Measurements from ENCODE around the gene LPAR6.
"Not testable (repeated sequence)": the region's sequence is repeated elsewhere in the genome, so short reads cannot be mapped to it uniquely, and the experiment has no call there.

Gene LPAR6

GRCh38 chr13:48431987-48432615, 19.2 kb upstream of the LPAR6 start:
- Mint-ChIP-seq H3K4me3 (no peak overlapping the region), H3K9me3 (peaks cover under 1% of the 10 kb centered on the region), H3K27me3 (no peaks in the 10 kb centered on the region), H3K4me1 (ENCODE audit: low read depth) (peaks cover 44% of the 10 kb centered on the region), H3K27ac (peak overlapping the region; percentile 63), H3K36me3 (ENCODE audit: low read depth) (peaks cover 29% of the 10 kb centered on the region)
- intact Hi-C loops (cut with micrococcal nuclease): no loop called here

- peaks cover 7% of the 10 kb centered on the region for H3K9me3 Mint-ChIP-seq
- H3K27me3 Mint-ChIP-seq: no peaks in the 10 kb centered on the region
- peak overlapping the region; percentile 63 for H3K27ac Mint-ChIP-seq
- H3K4me1 Mint-ChIP-seq (ENCODE audit: low read depth): peaks cover 44% of the 10 kb centered on the region
- intact Hi-C loops (cut with micrococcal nuclease): no loop called here
- H3K4me3 Mint-ChIP-seq: no peak overlapping the region
- H3K36me3 Mint-ChIP-seq (ENCODE audit: low read depth): peaks cover 35% of the 10 kb centered on the region
These were observed 18.5 kb upstream of the LPAR6 start for GRCh38 chr13:48431431-48431830.

DNA sequence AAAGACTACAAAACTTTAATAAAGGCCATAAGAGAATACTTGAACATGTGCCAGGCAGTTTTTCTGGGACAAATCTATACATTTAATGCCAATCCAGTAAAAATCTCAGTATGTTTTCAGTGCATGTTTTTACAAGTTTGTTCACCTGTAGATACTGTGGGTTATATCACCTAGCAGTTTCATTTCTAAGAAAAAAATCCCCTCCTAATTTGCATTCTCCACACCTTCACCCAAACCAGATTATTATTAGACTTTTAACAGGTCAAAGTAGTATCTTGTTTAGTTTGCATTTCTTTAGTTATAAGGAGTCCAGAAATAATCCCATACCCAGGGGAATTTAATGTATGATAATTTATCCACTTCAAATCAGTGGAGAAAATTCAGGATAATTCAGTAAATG, 17.0 kb upstream of the LPAR6 start:
- peaks cover 29% of the 10 kb centered on the region for H3K36me3 Mint-ChIP-seq (ENCODE audit: low read depth)

GRCh38 chr13:48429036-48429435, 16.1 kb upstream of the LPAR6 start:
- H3K27me3 Mint-ChIP-seq: no peaks in the 10 kb centered on the region
- peaks cover 8% of the 10 kb centered on the region for H3K9me3 Mint-ChIP-seq
- peaks cover 21% of the 10 kb centered on the region for H3K4me1 Mint-ChIP-seq (ENCODE audit: low read depth)
- H3K36me3 Mint-ChIP-seq (ENCODE audit: low read depth): peaks cover 29% of the 10 kb centered on the region
- intact Hi-C loops (cut with micrococcal nuclease): no loop called here
- H3K27ac Mint-ChIP-seq: no peak overlapping the region
- no peak overlapping the region for H3K4me3 Mint-ChIP-seq

More for the DNA sequence above, 17.0 kb upstream of the LPAR6 start:
- intact Hi-C loops (cut with micrococcal nuclease): no loop called here
- H3K4me1 Mint-ChIP-seq (ENCODE audit: low read depth): peaks cover 29% of the 10 kb centered on the region
- no peaks in the 10 kb centered on the region for H3K27me3 Mint-ChIP-seq
- H3K27ac Mint-ChIP-seq: peak overlapping the region; percentile 34
- H3K4me3 Mint-ChIP-seq: no peak overlapping the region
- H3K9me3 Mint-ChIP-seq: peaks cover 8% of the 10 kb centered on the region

DNA sequence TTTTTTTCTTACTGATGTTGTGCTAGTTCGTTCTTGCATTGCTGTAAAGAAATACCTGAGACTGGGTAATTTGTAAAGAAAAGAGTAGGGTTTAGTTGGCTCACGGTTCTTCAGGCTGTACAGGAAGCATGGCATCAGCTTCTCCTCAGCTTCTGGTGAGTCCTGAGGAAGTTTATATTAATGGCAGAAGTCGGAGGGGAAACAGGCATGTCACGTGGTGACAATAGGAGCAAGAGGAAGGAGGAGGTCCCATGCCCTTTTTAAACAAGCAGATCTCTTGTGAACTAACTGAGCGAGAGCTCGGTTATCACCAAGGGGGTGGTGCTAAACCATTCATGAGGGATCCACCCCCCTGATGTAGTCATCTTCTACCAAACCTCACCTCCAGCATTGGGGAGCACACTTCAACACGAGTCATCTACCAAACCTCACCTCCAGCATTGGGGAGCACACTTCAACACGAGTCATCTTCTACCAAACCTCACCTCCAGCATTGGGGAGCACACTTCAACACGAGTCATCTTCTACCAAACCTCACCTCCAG, 13.9 kb upstream of the LPAR6 start:
- H3K4me3 Mint-ChIP-seq; intact Hi-C loops (cut with micrococcal nuclease); H3K27me3 Mint-ChIP-seq; H3K27ac Mint-ChIP-seq: not testable (repeated sequence)
- Mint-ChIP-seq H3K9me3 (peaks cover 15% of the 10 kb centered on the region), H3K4me1 (ENCODE audit: low read depth) (peaks cover 13% of the 10 kb centered on the region), H3K36me3 (ENCODE audit: low read depth) (peaks cover 30% of the 10 kb centered on the region)

DNA sequence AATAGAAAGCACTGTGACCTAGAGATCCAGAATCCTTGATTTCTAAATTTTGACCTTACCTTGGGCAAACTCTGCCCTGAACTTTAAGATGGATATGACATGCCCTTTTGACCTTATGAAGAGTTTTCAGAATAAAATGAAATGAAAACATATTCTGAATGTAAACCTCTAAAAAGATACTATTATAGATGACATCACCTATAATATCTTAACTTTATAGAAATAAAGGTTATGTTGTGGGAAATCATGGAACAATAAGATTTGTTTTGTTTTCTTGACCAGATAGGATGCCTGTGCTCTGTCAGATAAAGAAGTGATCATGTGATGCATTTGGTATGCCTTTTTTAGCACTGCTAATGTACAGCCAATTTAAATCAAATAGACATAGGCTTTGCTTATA, 13.1 kb upstream of the LPAR6 start:
- Mint-ChIP-seq H3K36me3 (ENCODE audit: low read depth) (peaks cover 30% of the 10 kb centered on the region), H3K4me1 (ENCODE audit: low read depth) (peaks cover 6% of the 10 kb centered on the region), H3K9me3 (peaks cover 20% of the 10 kb centered on the region), H3K27ac (no peak overlapping the region), H3K4me3 (no peak overlapping the region), H3K27me3 (no peaks in the 10 kb centered on the region)
- intact Hi-C loops (cut with micrococcal nuclease): no loop called here

- Mint-ChIP-seq H3K27me3 (no peaks in the 10 kb centered on the region), H3K27ac (no peak overlapping the region), H3K4me1 (ENCODE audit: low read depth) (peaks cover 22% of the 10 kb centered on the region), H3K36me3 (ENCODE audit: low read depth) (peaks cover 32% of the 10 kb centered on the region), H3K4me3 (no peak overlapping the region), H3K9me3 (peaks cover 26% of the 10 kb centered on the region)
- intact Hi-C loops (cut with micrococcal nuclease): no loop called here
These were observed 11.3 kb upstream of the LPAR6 start for GRCh38 chr13:48424212-48424611.

DNA sequence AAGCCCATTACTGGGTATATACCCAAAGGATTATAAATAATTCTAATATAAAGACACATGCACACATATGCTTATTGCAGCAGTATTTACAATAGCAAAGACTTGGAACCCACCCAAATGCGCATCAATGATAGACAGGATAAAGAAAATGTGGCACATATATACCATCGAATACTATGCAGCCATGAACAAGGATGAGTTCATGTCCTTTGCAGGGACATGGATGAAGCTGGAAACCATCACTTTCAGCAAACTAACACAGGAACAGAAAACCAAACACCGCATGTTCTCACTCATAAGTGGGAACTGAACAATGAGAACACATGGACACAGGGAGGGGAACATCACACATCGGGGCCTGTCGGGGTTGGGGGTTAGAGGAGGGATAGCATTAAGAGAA, 9.1 kb upstream of the LPAR6 start:
- peaks cover 47% of the 10 kb centered on the region for H3K9me3 Mint-ChIP-seq
- H3K27me3 Mint-ChIP-seq; intact Hi-C loops (cut with micrococcal nuclease); H3K4me3 Mint-ChIP-seq; H3K27ac Mint-ChIP-seq: not testable (repeated sequence)
- peaks cover 50% of the 10 kb centered on the region for H3K36me3 Mint-ChIP-seq (ENCODE audit: low read depth)
- H3K4me1 Mint-ChIP-seq (ENCODE audit: low read depth): peaks cover 32% of the 10 kb centered on the region

DNA sequence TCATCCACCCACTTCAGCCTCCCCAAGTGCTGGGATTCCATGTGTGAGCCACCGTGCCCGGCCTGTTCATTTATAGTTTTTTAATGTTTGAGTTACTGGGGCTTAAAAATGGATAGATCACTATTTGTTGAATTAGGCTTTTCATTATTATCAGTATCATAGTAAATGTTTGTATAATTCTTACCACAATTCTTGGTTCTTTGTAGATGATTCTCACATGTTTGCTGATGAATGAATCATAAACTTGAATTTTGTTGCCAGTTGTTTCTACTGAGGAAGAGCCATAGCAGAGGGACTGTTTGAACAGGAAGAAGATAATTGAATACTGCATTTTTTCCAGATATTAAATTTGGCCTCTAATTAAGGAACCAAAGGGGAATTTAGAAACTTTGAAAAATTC, 2.6 kb upstream of the LPAR6 start:
- no peaks in the 10 kb centered on the region for H3K27me3 Mint-ChIP-seq
- peaks cover 23% of the 10 kb centered on the region for H3K4me1 Mint-ChIP-seq (ENCODE audit: low read depth)
- peaks cover 31% of the 10 kb centered on the region for H3K9me3 Mint-ChIP-seq
- intact Hi-C loops (cut with micrococcal nuclease): no loop called here
- peaks cover 63% of the 10 kb centered on the region for H3K36me3 Mint-ChIP-seq (ENCODE audit: low read depth)
- no peak overlapping the region for H3K4me3 Mint-ChIP-seq
- no peak overlapping the region for H3K27ac Mint-ChIP-seq

GRCh38 chr13:48414501-48414900, 1.6 kb upstream of the LPAR6 start:
- Mint-ChIP-seq H3K27ac (no peak overlapping the region), H3K36me3 (ENCODE audit: low read depth) (peaks cover 70% of the 10 kb centered on the region), H3K27me3 (no peaks in the 10 kb centered on the region), H3K4me3 (no peak overlapping the region), H3K4me1 (ENCODE audit: low read depth) (peaks cover 13% of the 10 kb centered on the region), H3K9me3 (peaks cover 28% of the 10 kb centered on the region)
- intact Hi-C loops (cut with micrococcal nuclease): loop anchor here (5.0 kb wide), 1 partner anchor 78 kb away; no protein-coding TSS in a partner anchor

GRCh38 chr13:48411841-48412531, 927 bp downstream of the LPAR6 start:
- Mint-ChIP-seq H3K9me3 (peaks cover 2% of the 10 kb centered on the region), H3K4me1 (ENCODE audit: low read depth) (no peaks in the 10 kb centered on the region), H3K27ac (peak overlapping the region; percentile 88), H3K4me3 (peak overlapping the region; percentile 83), H3K36me3 (ENCODE audit: low read depth) (peaks cover 65% of the 10 kb centered on the region), H3K27me3 (no peaks in the 10 kb centered on the region)
- intact Hi-C loops (cut with micrococcal nuclease): loop anchor here (5.0 kb wide), 1 partner anchor 80 kb away; no protein-coding TSS in a partner anchor

DNA sequence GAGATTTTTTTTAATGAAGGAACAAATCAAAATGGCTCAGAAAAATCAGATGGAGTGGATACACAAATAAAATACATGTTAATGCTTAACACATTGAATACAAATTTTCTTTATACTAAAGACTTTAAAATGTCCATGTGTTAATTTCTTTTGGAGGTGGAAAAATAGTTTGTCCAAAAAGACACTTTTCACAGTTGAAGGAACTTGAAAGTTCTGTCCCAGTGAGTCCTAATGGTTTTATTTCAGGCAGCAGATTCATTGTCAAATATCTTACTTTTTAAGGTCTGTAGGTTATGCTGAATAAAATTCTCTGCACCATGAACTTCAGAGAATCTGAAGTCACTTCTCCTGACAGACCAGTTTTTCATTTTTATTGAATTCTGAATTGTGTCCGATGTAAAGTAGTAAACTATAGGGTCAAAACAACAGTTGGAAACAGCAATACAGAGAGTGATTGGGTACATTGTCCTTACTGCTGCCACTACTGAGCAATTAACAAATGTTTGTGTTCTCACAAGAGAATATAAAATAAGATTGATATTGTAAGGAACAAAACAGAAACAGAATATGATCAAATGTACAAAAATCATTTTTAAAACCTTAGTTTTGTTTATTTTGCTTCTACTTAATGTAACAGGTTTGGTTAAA, 1.6 kb downstream of the LPAR6 start:
- H3K27ac Mint-ChIP-seq: peak overlapping the region; percentile 88
- peak overlapping the region; percentile 83 for H3K4me3 Mint-ChIP-seq
- peaks cover 65% of the 10 kb centered on the region for H3K36me3 Mint-ChIP-seq (ENCODE audit: low read depth)
- H3K27me3 Mint-ChIP-seq: no peaks in the 10 kb centered on the region
- peaks cover 4% of the 10 kb centered on the region for H3K4me1 Mint-ChIP-seq (ENCODE audit: low read depth)
- H3K9me3 Mint-ChIP-seq: no peaks in the 10 kb centered on the region
- intact Hi-C loops (cut with micrococcal nuclease): loop anchor here (5.0 kb wide), 1 partner anchor 81 kb away; no protein-coding TSS in a partner anchor

GRCh38 chr13:48410199-48410598, 2.7 kb downstream of the LPAR6 start:
- Mint-ChIP-seq H3K4me3 (peak overlapping the region; percentile 80), H3K36me3 (ENCODE audit: low read depth) (peaks cover 64% of the 10 kb centered on the region), H3K27ac (peak overlapping the region; percentile 88), H3K4me1 (ENCODE audit: low read depth) (peaks cover 15% of the 10 kb centered on the region), H3K9me3 (no peaks in the 10 kb centered on the region), H3K27me3 (no peaks in the 10 kb centered on the region)
- intact Hi-C loops (cut with micrococcal nuclease): loop anchor here (5.0 kb wide), 1 partner anchor 82 kb away; no protein-coding TSS in a partner anchor

- Mint-ChIP-seq H3K4me3 (peak overlapping the region; percentile 37), H3K27me3 (no peaks in the 10 kb centered on the region), H3K36me3 (ENCODE audit: low read depth) (peaks cover 77% of the 10 kb centered on the region), H3K9me3 (no peaks in the 10 kb centered on the region), H3K4me1 (ENCODE audit: low read depth) (peaks cover 40% of the 10 kb centered on the region), H3K27ac (peak overlapping the region; percentile 53)
- intact Hi-C loops (cut with micrococcal nuclease): no loop called here
These were observed 7.0 kb downstream of the LPAR6 start for GRCh38 chr13:48405875-48406274.
